Measurements from ENCODE around the gene RALA. TPM values are rescaled to one million over a fixed set of nuclear protein-coding genes. Genes with fewer than 3 reads are reported as not detected.
"Not testable (repeated sequence)": the region's sequence is repeated elsewhere in the genome, so short reads cannot be mapped to it uniquely, and the experiment has no call there.

Gene RALA
- polyA plus RNA-seq, 1 donor (not counting 4 experiments of a cell fraction or from before 2014, with no cell fraction given), result 64.6 TPM

DNA sequence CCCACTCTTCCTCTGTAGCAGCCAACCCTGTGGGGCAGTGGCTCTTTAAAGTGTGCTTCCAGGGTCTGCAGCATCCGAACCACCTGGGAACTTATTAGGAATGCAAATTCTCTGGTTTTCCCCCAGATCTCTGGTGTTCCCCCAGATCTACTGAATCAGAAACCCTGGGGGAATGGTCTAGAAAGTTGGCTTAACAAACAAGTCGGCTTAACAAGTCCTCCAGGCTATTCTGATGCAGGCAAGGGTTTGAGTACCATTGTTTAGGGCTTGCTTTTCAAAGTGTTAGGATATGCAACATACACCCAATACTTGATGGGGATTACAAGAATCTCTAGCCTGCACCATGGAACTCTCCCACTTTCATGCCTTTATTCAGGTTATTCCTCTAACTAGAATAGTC, 126.3 kb downstream of the RALA start:
- FAIRE-seq, result no peak
- no peak overlapping the region for H3K27ac ChIP-seq (ENCODE audit: control insufficient read depth, insufficient read depth, low read length)
- dilution Hi-C loops (cut with MboI; ENCODE audit: extremely low pct_ligation_motif_present, low sequenced_read_pairs), result no loop called here

DNA sequence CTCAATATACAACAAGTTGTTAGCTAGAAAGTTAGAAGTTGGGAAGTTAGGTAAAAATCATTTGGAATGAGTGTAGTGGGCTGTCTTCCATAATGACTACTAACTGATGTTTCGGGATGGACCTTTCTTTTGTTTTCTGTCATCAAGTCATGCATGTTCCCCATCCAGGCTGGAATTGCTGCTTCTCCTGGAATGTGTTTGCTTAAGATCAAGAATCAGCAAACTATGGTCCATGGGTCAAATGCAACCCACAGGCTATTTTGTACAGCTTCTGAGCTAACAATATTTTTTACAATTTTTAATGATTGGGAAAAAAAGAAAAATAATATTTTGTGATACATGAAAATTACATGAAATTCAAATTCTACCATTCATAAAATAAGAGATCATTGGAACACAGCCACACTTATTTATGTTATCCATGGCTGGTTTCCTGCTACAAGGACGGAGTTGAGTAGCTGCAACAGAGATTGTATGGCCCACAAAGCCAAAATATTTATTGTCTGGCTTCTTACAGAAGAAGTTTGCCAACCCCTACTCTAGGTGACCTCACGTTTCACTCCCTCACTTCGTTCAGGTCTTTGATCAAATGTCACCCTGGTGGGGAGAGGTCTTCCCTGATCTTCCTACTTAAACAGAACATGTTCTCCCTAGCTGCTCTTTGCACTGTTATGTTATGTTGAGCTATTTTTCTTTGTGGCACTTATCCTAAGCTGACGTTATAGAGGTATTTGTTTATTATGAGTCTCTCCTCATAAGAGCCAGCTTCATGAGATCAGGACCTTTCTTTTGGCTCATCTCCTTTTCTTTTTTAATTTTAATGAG, 127.1 kb downstream of the RALA start:
- TF ChIP-seq, protein P1, sequence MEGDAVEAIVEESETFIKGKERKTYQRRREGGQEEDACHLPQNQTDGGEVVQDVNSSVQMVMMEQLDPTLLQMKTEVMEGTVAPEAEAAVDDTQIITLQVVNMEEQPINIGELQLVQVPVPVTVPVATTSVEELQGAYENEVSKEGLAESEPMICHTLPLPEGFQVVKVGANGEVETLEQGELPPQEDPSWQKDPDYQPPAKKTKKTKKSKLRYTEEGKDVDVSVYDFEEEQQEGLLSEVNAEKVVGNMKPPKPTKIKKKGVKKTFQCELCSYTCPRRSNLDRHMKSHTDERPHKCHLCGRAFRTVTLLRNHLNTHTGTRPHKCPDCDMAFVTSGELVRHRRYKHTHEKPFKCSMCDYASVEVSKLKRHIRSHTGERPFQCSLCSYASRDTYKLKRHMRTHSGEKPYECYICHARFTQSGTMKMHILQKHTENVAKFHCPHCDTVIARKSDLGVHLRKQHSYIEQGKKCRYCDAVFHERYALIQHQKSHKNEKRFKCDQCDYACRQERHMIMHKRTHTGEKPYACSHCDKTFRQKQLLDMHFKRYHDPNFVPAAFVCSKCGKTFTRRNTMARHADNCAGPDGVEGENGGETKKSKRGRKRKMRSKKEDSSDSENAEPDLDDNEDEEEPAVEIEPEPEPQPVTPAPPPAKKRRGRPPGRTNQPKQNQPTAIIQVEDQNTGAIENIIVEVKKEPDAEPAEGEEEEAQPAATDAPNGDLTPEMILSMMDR (optimal IDR thresholded peaks at IDR 0.05 in 1 of 3, IDR thresholded peaks at IDR 0.05 in 1 of 3, conservative IDR thresholded peaks at IDR 0.05 in 1 of 3; ENCODE audit: extremely low read depth in 1 of 3, insufficient read depth in 2 of 3, low read length in 3 of 3), result no peak
- no peak for TF ChIP-seq EZH2 (IDR thresholded peaks at IDR 0.05; ENCODE audit: low read length)
- H3K27me3 ChIP-seq (ENCODE audit: control insufficient read depth, extremely low read depth, insufficient read depth, low read length), result no peaks in the 10 kb centered on the region
- no peaks in the 10 kb centered on the region for H3K9me3 ChIP-seq (ENCODE audit: control insufficient read depth, low read depth, low read length)
- no peak overlapping the region for H3K4me2 ChIP-seq (ENCODE audit: control insufficient read depth, extremely low read depth, insufficient read depth, low read depth, low read length)
- H3K4me3 ChIP-seq (ENCODE audit: control insufficient read depth in 2 of 3, extremely low read depth in 1 of 3, insufficient read depth in 2 of 3, low read depth in 1 of 3, low read length in 3 of 3), result no peak overlapping the region
- H3K4me1 ChIP-seq (ENCODE audit: control insufficient read depth, extremely low read depth, insufficient read depth, low read length), result peaks cover 14% of the 10 kb centered on the region
- H3K36me3 ChIP-seq (ENCODE audit: control insufficient read depth in 2 of 2, extremely low read depth in 1 of 2, insufficient read depth in 2 of 2, low read length in 2 of 2), result no peaks in the 10 kb centered on the region
- FAIRE-seq (no peak), DNase-seq (ENCODE audit: low read depth, low spot score) (no peak)
- no peak overlapping the region for H3K9ac ChIP-seq (ENCODE audit: control insufficient read depth, extremely low read depth, insufficient read depth, low read length)
- H2AFZ ChIP-seq (ENCODE audit: control insufficient read depth, low read length), result no peak overlapping the region
- no peaks in the 10 kb centered on the region for H3K79me2 ChIP-seq (ENCODE audit: control insufficient read depth, insufficient read depth, low read length)
- no peak overlapping the region for H3K27ac ChIP-seq (ENCODE audit: control insufficient read depth, insufficient read depth, low read length)
- H3K9me1 ChIP-seq (ENCODE audit: control insufficient read depth, extremely low read depth, insufficient read depth, low read length), result no peaks in the 10 kb centered on the region
- no peaks in the 10 kb centered on the region for H4K20me1 ChIP-seq (ENCODE audit: control insufficient read depth, extremely low read depth, insufficient read depth, low read length)
- dilution Hi-C loops (cut with MboI; ENCODE audit: extremely low pct_ligation_motif_present, low sequenced_read_pairs), result no loop called here

More for the DNA sequence above, 126.3 kb downstream of the RALA start:
- H3K4me3 ChIP-seq (ENCODE audit: control insufficient read depth in 2 of 3, extremely low read depth in 1 of 3, insufficient read depth in 2 of 3, low read depth in 1 of 3, low read length in 3 of 3), result no peak overlapping the region
- no peak for DNase-seq (ENCODE audit: low read depth, low spot score)
- no peak overlapping the region for H3K9ac ChIP-seq (ENCODE audit: control insufficient read depth, extremely low read depth, insufficient read depth, low read length)
- no peak overlapping the region for H2AFZ ChIP-seq (ENCODE audit: control insufficient read depth, low read length)
- no peaks in the 10 kb centered on the region for H3K79me2 ChIP-seq (ENCODE audit: control insufficient read depth, insufficient read depth, low read length)
- H3K9me1 ChIP-seq (ENCODE audit: control insufficient read depth, extremely low read depth, insufficient read depth, low read length), result no peaks in the 10 kb centered on the region
- H3K27me3 ChIP-seq (ENCODE audit: control insufficient read depth, extremely low read depth, insufficient read depth, low read length), result no peaks in the 10 kb centered on the region
- H4K20me1 ChIP-seq (ENCODE audit: control insufficient read depth, extremely low read depth, insufficient read depth, low read length), result no peaks in the 10 kb centered on the region
- no peaks in the 10 kb centered on the region for H3K36me3 ChIP-seq (ENCODE audit: control insufficient read depth in 2 of 2, extremely low read depth in 1 of 2, insufficient read depth in 2 of 2, low read length in 2 of 2)
- peaks cover 14% of the 10 kb centered on the region for H3K4me1 ChIP-seq (ENCODE audit: control insufficient read depth, extremely low read depth, insufficient read depth, low read length)
- no peak for TF ChIP-seq EZH2 (IDR thresholded peaks at IDR 0.05; ENCODE audit: low read length)
- TF ChIP-seq, protein P1 (optimal IDR thresholded peaks at IDR 0.05 in 1 of 3, IDR thresholded peaks at IDR 0.05 in 1 of 3, conservative IDR thresholded peaks at IDR 0.05 in 1 of 3; ENCODE audit: extremely low read depth in 1 of 3, insufficient read depth in 2 of 3, low read length in 3 of 3), result no peak
- H3K4me2 ChIP-seq (ENCODE audit: control insufficient read depth, extremely low read depth, insufficient read depth, low read depth, low read length), result no peak overlapping the region
- H3K9me3 ChIP-seq (ENCODE audit: control insufficient read depth, low read depth, low read length), result no peaks in the 10 kb centered on the region

DNA sequence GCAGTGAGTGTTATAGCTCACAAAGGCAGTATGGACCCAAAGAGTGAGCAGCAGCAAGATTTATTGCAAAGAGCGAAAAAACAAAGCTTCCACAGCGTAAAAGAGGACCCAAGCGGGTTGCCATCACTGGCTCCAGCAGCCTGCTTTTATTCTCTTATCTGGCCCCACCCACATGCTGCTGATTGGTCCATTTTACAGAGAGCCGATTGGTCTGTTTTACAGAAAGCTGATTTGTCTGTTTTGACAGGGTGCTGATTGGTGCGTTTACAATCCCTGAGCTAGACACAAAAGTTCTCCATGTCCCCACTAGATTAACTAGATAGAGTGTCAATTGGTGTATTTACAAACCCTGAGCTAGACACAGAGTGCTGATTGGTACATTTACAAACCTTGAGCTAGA, 129.9 kb downstream of the RALA start:
- H3K4me2 ChIP-seq (ENCODE audit: control insufficient read depth, extremely low read depth, insufficient read depth, low read depth, low read length); H3K9me1 ChIP-seq (ENCODE audit: control insufficient read depth, extremely low read depth, insufficient read depth, low read length); H2AFZ ChIP-seq (ENCODE audit: control insufficient read depth, low read length); H3K4me1 ChIP-seq (ENCODE audit: control insufficient read depth, extremely low read depth, insufficient read depth, low read length); H3K27me3 ChIP-seq (ENCODE audit: control insufficient read depth, extremely low read depth, insufficient read depth, low read length); H3K9ac ChIP-seq (ENCODE audit: control insufficient read depth, extremely low read depth, insufficient read depth, low read length); DNase-seq (ENCODE audit: low read depth, low spot score); H4K20me1 ChIP-seq (ENCODE audit: control insufficient read depth, extremely low read depth, insufficient read depth, low read length); H3K79me2 ChIP-seq (ENCODE audit: control insufficient read depth, insufficient read depth, low read length); H3K4me3 ChIP-seq (ENCODE audit: control insufficient read depth in 2 of 3, extremely low read depth in 1 of 3, insufficient read depth in 2 of 3, low read depth in 1 of 3, low read length in 3 of 3); H3K9me3 ChIP-seq (ENCODE audit: control insufficient read depth, low read depth, low read length); FAIRE-seq; H3K27ac ChIP-seq (ENCODE audit: control insufficient read depth, insufficient read depth, low read length); dilution Hi-C loops (cut with MboI; ENCODE audit: extremely low pct_ligation_motif_present, low sequenced_read_pairs); H3K36me3 ChIP-seq (ENCODE audit: control insufficient read depth in 2 of 2, extremely low read depth in 1 of 2, insufficient read depth in 2 of 2, low read length in 2 of 2): not testable (repeated sequence)
